GM18867 (cell line): ENCODE data around the gene CRYGD.
"Not testable (repeated sequence)": the region's sequence is repeated elsewhere in the genome, so short reads cannot be mapped to it uniquely, and the experiment has no call there.

Source experiments
- ATAC-seq: cut with Tn5 transposase; IDR thresholded peaks from one replicate; pipeline ENCODE4 v1.9.1; 2021; ENCODE audit warnings: mild to moderate bottlenecking, moderate library complexity; ENCODE audit not compliant: unreplicated experiment

CRYGD gene

GRCh38 chr2:208124013-208124715 lies at the start of gene CRYGD:
Gene CRYGD, minus strand, starts transcription at chr2:208124524. Its CDS starts 51 bp downstream, at chr2:208124473.
- ATAC-seq = not testable (repeated sequence)

- no peak for ATAC-seq
These were observed 47.8 kb upstream of the CRYGD start for GRCh38 chr2:208172125-208172524.

- no peak for ATAC-seq
These were observed 40.8 kb upstream of the CRYGD start for GRCh38 chr2:208164951-208165755.

GRCh38 chr2:208163489-208163888 lies 39.2 kb upstream of the CRYGD start, which contains the start of gene CRYGA:
Gene CRYGA, minus strand, starts transcription at chr2:208163589. Its CDS starts 33 bp downstream, at chr2:208163556.
- no peak for ATAC-seq

- no peak for ATAC-seq
These were observed 32.1 kb upstream of the CRYGD start for GRCh38 chr2:208156439-208156838.

GRCh38 chr2:208153156-208153555 lies 28.8 kb upstream of the CRYGD start:
- no peak for ATAC-seq

- no peak for ATAC-seq
These were observed 26.6 kb upstream of the CRYGD start for GRCh38 chr2:208150956-208151355.

- no peak for ATAC-seq
These were observed 25.8 kb upstream of the CRYGD start for GRCh38 chr2:208150094-208150493.

GRCh38 chr2:208148803-208149202 lies 24.5 kb upstream of the CRYGD start:
- no peak for ATAC-seq

GRCh38 chr2:208147759-208148158 lies 23.4 kb upstream of the CRYGD start:
- no peak for ATAC-seq

- no peak for ATAC-seq
These were observed 22.7 kb upstream of the CRYGD start for GRCh38 chr2:208147008-208147407.

- no peak for ATAC-seq
These were observed 21.7 kb upstream of the CRYGD start, which contains the start of gene CRYGB for GRCh38 chr2:208146006-208146405. Gene CRYGB, minus strand, starts transcription at chr2:208146158. Its CDS starts 38 bp downstream, at chr2:208146120.

- ATAC-seq = no peak
These were observed 18.8 kb upstream of the CRYGD start for GRCh38 chr2:208142925-208143799.

- no peak for ATAC-seq
These were observed 18.1 kb upstream of the CRYGD start for GRCh38 chr2:208142240-208142924.

GRCh38 chr2:208139447-208139846 lies 15.1 kb upstream of the CRYGD start:
- no peak for ATAC-seq

- ATAC-seq = not testable (repeated sequence)
These were observed 14.0 kb upstream of the CRYGD start for GRCh38 chr2:208138334-208138733.

- no peak for ATAC-seq
These were observed 12.4 kb upstream of the CRYGD start for GRCh38 chr2:208136716-208137094.

GRCh38 chr2:208135794-208136715 lies 11.7 kb upstream of the CRYGD start:
- no peak for ATAC-seq

- peak; percentile 48 for ATAC-seq
These were observed 10.7 kb upstream of the CRYGD start for GRCh38 chr2:208134928-208135586.
